Gastroesophageal sphincter (tissue), 3 donors: ENCODE results near the gene ZFX.

Experiments
- EP300 ChIP-seq: sonication (generic); formaldehyde crosslinking; IDR thresholded peaks from one replicate; pipeline ENCODE4 v1.6.1; 2017; ENCODE audit warnings: antibody characterized with exemption, mild to moderate bottlenecking
- POLR2A ChIP-seq, 2 donors: fragments of 450-650 bp; IDR thresholded peaks; one replicate each; pipeline ENCODE4 v1.6.1; 2017; ENCODE audit warnings: antibody characterized with exemption in 2 of 2, mild to moderate bottlenecking in 2 of 2, moderate library complexity in 1 of 2
- POLR2AphosphoS5 ChIP-seq: sonication (generic); formaldehyde crosslinking; IDR thresholded peaks from one replicate; pipeline ENCODE4 v1.6.1; 2017; ENCODE audit warnings: antibody characterized with exemption
- TF ChIP-seq, protein P1 (sequence below), 4 experiments: fragments of 200-600 bp in 2 of 4; fragments of 450-650 bp in 2 of 4; sonication (generic) in 1 of 4; IDR thresholded peaks; one replicate each; pipeline ENCODE4 v1.5.1; 2017 to 2019; ENCODE audit warnings: antibody characterized with exemption in 4 of 4, mild to moderate bottlenecking in 2 of 4, moderate library complexity in 2 of 4

DNA sequence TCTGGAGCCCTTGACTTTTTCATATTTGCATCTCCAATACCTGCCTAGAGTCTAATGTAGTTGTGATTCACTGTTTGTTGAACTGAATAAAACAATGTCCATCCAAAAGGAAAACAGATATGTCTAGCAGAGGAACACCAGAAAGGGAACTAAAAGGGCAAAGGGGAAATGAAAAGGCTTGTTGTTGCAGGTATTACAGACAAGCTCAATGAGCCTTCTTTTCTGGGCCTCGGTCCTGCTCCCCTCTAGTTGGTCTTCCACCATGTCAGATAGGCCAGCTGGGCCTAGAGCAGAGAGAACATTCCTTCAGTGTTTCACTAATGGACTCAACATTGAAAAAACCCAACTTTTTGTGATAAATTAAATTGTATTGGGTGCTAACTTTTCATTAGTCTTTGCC lies 55.4 kb downstream of the ZFX start:
- no peak for TF ChIP-seq POLR2A (IDR thresholded peaks at IDR 0.05)
- TF ChIP-seq, protein P1, sequence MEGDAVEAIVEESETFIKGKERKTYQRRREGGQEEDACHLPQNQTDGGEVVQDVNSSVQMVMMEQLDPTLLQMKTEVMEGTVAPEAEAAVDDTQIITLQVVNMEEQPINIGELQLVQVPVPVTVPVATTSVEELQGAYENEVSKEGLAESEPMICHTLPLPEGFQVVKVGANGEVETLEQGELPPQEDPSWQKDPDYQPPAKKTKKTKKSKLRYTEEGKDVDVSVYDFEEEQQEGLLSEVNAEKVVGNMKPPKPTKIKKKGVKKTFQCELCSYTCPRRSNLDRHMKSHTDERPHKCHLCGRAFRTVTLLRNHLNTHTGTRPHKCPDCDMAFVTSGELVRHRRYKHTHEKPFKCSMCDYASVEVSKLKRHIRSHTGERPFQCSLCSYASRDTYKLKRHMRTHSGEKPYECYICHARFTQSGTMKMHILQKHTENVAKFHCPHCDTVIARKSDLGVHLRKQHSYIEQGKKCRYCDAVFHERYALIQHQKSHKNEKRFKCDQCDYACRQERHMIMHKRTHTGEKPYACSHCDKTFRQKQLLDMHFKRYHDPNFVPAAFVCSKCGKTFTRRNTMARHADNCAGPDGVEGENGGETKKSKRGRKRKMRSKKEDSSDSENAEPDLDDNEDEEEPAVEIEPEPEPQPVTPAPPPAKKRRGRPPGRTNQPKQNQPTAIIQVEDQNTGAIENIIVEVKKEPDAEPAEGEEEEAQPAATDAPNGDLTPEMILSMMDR (IDR thresholded peaks at IDR 0.05) = no peak
- no peak for TF ChIP-seq POLR2AphosphoS5
- no peak for TF ChIP-seq EP300
